ENCODE measurements around the gene ADNP2. TPM values are rescaled to one million over a fixed set of nuclear protein-coding genes. Genes with fewer than 3 reads are reported as not detected.
"Not testable (repeated sequence)": the region's sequence is repeated elsewhere in the genome, so short reads cannot be mapped to it uniquely, and the experiment has no call there.

The ADNP2 gene
- total RNA-seq, 4 donors from 2014 or later = 10.4 to 16.6 (median 12.9) TPM

DNA sequence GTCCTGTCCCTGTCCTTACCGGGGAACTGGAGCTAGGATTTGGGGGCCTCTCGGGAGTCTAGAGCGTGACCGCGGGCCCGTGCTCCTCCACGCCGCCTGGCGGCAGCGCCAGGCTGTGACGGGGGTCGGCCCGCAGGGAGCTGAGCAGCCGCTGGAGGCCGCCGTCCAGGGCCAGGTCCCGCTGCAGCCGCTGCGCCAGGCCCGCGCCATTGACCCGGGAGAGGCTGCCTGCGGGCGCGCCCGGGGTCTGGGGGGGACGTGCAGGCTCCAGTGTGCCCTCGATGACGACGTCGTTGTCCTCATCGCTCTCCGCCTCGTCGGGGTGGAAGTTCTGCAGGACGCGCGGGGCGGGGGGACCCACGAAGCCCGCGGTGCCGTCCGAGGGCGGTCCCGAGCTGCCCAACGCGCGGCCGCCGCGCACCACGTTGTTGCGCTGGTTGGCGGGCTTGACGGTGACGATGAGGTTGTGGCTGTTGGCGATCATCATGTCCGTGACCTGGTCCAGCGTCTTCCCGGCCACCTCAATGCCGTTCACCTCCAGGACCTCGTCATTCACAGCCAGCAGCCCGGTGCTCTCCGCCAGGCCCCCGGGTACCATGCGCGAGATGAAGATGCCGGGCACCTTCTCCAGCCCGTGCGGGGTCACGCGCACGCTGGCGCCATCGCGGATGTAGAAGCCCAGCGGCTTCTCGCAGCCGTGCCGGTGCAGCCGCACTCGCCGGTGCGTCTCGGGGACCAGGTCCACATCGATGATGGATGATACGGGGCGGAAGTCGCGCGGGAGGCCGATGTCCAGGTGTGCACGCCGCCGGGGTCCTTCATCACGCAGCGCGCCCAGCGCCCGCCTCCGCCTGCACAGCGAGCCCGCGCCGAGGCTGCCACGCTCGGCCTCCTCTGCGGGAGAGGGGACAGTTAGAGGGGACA, 50.9 kb downstream of the ADNP2 start:
- peak overlapping the region in 2 of 4 donors; percentile 30 to 38 for H3K4me3 ChIP-seq
- TF ChIP-seq CTCF (IDR thresholded peaks at IDR 0.05) (peak in 2 of 6 experiments; percentile 36 to 39), POLR2A (IDR thresholded peaks at IDR 0.05) (no peak)
- peaks cover 0 to 70% (median 0%) of the 10 kb centered on the region in 3 donors for H3K36me3 ChIP-seq
- no peaks in the 10 kb centered on the region for H3K27me3 ChIP-seq
- WGBS, 2 donors = 34 to 71% methylated on average over 14 to 33 of the region's 109 CpGs
- intact Hi-C loops (cut with DNase I) = no loop called here
- no peak overlapping the region for H3K27ac ChIP-seq
- peaks cover 0 to 9% (median 5%) of the 10 kb centered on the region in 3 donors for H3K9me3 ChIP-seq
- no peak for DNase-seq
- H3K4me1 ChIP-seq = peaks cover 0 to 10% (median 0%) of the 10 kb centered on the region in 3 donors

DNA sequence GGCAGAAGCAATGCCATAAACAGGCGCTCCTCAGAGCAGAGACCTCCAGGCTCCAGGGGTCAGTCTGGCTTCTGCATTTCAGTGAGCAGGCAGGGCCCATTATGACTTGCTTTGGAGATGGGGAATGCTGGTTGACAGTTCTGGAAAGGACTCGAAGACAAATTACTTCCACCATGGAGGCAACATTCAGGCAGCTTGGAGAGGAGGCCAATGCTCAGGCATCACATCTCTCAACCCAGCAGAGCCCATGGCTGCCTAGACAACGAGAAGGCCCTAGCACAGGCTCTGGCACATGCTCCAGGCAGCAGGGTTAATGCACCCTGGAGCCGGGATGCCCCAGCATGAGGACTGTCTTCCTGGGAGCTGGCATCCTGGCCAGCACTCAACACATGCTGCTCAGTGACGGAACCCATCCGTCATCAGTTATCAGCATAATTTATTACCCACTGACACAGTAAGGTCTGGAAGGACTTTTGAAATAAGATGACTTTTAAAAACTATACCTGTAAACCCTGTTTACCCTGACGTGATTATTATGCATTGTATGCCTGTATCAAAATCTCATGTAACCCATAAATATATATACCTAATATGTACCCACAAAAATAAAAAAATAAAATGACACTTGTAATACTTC, 52.8 kb downstream of the ADNP2 start:
- Histone ChIP-seq H3K27ac (no peak overlapping the region), H3K4me1 (peaks cover 0 to 10% (median 0%) of the 10 kb centered on the region in 3 donors), H3K36me3 (peaks cover 0 to 53% (median 0%) of the 10 kb centered on the region in 3 donors), H3K27me3 (no peaks in the 10 kb centered on the region), H3K4me3 (no peak overlapping the region), H3K9me3 (peaks cover 0 to 10% (median 7%) of the 10 kb centered on the region in 3 donors)
- 70 to 84% methylated on average over 5 to 6 of the region's 7 CpGs for WGBS, 2 donors
- TF ChIP-seq CTCF (IDR thresholded peaks at IDR 0.05) (no peak), POLR2A (IDR thresholded peaks at IDR 0.05) (no peak)
- intact Hi-C loops (cut with DNase I) = no loop called here
- no peak for DNase-seq

GRCh38 chr18:80163183-80163582, 54.1 kb downstream of the ADNP2 start:
- WGBS, 2 donors = 93 to 96% methylated on average over 5 to 7 of the region's 7 CpGs
- DNase-seq = no peak
- Histone ChIP-seq H3K9me3 (peaks cover 0 to 10% (median 7%) of the 10 kb centered on the region in 3 donors), H3K27me3 (no peaks in the 10 kb centered on the region), H3K36me3 (peaks cover 0 to 61% (median 0%) of the 10 kb centered on the region in 3 donors), H3K27ac (no peak overlapping the region), H3K4me1 (peaks cover 0 to 7% (median 0%) of the 10 kb centered on the region in 3 donors), H3K4me3 (no peak overlapping the region)
- intact Hi-C loops (cut with DNase I) = no loop called here
- TF ChIP-seq CTCF (IDR thresholded peaks at IDR 0.05) = no peak
- no peak for TF ChIP-seq POLR2A (IDR thresholded peaks at IDR 0.05)

GRCh38 chr18:80164727-80165355, 55.8 kb downstream of the ADNP2 start:
- WGBS, 2 donors = 85 to 88% methylated on average over 9 of the region's 9 CpGs
- peaks cover 0 to 47% (median 0%) of the 10 kb centered on the region in 3 donors for H3K36me3 ChIP-seq
- intact Hi-C loops (cut with DNase I) = not testable (repeated sequence)

DNA sequence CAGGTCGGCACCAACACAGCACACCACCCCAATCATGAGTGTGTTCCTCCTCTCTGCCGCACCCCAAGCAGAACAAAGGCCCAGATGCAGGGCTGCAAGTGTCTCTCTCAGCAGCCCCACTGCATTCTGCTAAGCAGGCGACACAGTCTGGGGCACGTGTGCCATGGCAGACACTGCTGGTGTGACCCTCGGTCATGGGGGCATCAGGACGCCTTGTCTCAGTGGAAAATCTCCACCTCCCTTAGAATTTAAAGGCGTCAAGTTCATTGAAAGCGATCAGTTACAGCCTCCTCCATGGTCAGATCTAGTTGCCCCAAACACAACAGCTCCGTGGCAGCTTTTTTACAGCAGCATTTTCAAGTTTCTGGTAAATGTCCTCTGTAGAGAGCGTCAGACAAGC, 57.2 kb downstream of the ADNP2 start:
- 93 to 94% methylated on average over 2 to 7 of the region's 10 CpGs for WGBS, 2 donors
- H3K36me3 ChIP-seq = peaks cover 0 to 36% (median 0%) of the 10 kb centered on the region in 3 donors
- DNase-seq = no peak
- peaks cover 0 to 10% (median 7%) of the 10 kb centered on the region in 3 donors for H3K9me3 ChIP-seq
- no peaks in the 10 kb centered on the region for H3K27me3 ChIP-seq
- no peak for TF ChIP-seq CTCF (IDR thresholded peaks at IDR 0.05)
- no peak for TF ChIP-seq POLR2A (IDR thresholded peaks at IDR 0.05)
- H3K27ac ChIP-seq = no peak overlapping the region
- peaks cover 0 to 6% (median 0%) of the 10 kb centered on the region in 3 donors for H3K4me1 ChIP-seq
- H3K4me3 ChIP-seq = no peak overlapping the region
- intact Hi-C loops (cut with DNase I) = no loop called here

More at GRCh38 chr18:80164727-80165355, 55.8 kb downstream of the ADNP2 start:
- H3K4me3 ChIP-seq, H3K27me3 ChIP-seq, H3K4me1 ChIP-seq, H3K27ac ChIP-seq, DNase-seq: not testable (repeated sequence)
- H3K9me3 ChIP-seq = peaks cover 0 to 10% (median 7%) of the 10 kb centered on the region in 3 donors
